NCI-H345 treated with DMSO at 0.1 percent for 48 hours (cell line): ENCODE measurements around the gene CD70.
"Not testable (repeated sequence)": the region's sequence is repeated elsewhere in the genome, so short reads cannot be mapped to it uniquely, and the experiment has no call there.

Source experiments
- DNase-seq: peaks from one replicate; lab custom pipeline; 2025; ENCODE audit not compliant: unreplicated experiment; lab: John Stamatoyannopoulos, UW

Gene CD70, protein sequence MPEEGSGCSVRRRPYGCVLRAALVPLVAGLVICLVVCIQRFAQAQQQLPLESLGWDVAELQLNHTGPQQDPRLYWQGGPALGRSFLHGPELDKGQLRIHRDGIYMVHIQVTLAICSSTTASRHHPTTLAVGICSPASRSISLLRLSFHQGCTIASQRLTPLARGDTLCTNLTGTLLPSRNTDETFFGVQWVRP

DNA sequence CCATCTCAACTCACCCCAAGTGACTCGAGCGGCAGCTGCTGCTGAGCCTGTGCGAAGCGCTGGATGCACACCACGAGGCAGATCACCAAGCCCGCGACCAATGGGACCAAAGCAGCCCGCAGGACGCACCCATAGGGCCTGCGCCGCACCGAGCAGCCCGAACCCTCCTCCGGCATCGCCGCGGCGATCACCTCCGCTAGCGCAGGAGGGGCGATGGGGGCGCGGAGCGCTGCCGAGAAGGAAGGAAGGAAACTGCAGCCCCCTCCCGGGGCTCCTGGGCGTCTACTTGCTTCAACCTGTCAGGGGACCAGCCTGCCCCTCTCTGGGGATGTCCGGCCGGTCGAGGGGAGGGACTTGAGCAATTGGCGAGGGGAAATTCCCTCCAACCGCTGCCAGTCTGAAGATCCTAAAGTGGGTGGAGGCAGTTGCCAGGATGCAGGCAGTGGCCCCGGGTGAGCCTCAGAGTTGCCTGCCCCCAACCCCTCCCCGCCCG is at the start of gene CD70:
CD70 (minus strand) TSS at position 324 of the 493 bp plus-strand sequence; CDS start at position 176, 148 bp downstream.
- DNase-seq: no peak

DNA sequence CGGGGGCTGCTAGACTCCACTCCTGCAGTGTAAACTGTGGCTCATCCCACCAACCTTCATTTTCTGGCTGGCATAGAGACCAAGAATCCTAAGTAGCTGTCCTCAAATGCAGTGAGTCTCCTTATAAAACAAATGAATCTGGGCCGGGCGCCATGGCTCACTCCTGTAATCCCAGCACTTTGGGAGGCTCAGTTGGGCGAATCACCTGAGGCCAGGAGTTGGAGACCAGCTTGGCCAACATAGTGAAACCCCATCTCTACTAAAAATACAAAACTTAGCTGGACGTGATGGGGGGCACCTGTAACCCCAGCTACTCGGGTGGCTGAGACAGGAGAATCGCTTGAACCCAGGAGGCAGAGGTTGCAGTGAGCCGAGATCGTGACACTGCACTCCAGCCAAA is 49.4 kb upstream of the CD70 start:
- DNase-seq: not testable (repeated sequence)

DNA sequence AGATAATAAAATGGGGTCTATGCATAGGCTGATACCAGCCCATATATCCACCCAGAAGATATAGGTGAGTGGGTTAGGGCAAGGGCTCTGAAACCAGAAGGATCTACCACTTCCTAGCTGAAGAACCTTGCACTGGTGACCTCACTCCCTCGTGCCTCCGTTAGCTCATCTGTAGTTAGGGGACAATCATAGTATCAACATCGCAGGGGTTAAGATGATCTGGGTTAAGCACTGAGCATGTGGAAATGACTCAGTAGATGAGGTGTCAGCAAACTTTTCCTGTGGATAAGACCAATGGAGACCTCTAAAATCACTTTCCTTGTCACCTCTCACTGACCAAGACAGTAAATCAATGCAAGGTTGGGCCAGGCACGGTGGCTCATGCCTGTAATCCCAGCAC is 48.5 kb upstream of the CD70 start:
- no peak for DNase-seq

DNA sequence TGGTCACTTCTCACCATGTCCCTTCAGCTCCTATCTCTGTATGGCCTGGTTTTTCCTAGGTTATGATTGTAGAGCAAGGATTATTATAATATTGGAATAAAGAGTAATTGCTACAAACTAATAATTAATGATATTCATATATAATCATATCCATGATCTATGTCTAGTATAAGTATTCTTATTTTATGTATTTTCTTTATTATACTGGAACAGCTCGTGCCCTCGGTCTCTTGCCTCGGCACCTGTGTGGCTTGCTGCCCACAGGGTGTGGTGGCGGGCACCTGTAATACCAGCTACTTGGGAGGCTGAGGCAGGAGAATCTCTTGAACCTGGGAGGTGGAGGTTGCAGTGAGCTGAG is 42.5 kb upstream of the CD70 start:
- not testable (repeated sequence) for DNase-seq

DNA sequence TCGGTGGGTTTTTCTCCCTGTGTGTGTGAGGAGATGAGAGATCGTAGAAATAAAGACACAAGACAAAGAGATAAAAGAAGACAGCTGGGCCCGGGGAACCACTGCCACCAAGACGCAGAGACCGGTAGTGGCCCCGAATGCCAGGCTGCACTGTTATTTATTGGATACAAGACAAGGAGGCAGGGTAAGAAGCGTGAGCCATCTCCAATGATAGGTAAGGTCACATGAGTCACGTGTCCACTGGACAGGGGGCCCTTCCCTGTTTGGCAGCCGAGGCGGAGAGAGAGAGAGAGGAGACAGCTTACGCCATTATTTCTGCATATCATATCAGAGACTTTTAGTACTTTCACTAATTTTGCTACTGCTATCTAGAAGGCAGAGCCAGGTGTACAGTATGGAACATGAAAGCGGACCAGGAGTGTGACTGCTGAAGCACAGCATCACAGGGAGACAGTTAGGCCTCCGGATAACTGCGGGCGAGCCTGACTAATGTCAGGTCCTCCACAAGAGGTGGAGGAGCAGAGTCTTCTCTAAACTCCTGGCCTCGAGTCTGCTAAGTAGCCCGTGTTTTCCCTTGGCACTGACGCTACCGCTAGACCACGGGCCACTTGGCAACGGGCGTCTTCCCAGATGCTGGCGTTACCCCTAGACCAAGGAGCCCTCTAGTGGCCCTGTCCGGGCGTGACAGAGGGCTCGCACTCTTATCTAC is 42.0 kb upstream of the CD70 start:
- not testable (repeated sequence) for DNase-seq

DNA sequence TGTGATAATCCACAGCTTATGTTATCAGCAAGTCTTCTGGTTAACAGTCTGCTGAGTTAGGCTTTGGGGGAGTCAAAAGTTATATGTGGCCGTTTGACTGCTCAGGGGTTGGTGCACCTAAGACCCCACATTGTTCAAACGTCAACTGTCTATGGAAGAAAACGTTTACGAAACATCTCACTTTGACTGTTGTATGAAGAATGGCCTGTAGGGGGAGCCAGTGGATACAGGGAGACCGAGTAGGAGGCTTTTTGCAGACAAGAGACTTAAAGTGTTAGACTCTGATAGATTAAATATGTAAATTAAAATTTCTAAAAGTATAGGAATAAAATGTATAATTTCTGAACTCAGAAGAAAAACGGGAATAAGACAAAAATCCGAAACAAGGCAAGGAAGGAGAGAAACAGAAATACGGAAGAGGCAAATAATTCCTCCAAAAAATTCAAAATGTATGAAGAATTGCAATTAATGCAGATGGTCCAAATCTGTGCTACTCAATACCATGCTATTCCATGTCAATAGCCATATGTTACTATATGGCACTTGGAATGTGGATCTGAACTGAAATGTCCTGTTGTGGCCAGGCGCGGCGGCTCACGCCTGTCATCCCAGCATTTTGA is 41.2 kb upstream of the CD70 start:
- peak; percentile 4 for DNase-seq

DNA sequence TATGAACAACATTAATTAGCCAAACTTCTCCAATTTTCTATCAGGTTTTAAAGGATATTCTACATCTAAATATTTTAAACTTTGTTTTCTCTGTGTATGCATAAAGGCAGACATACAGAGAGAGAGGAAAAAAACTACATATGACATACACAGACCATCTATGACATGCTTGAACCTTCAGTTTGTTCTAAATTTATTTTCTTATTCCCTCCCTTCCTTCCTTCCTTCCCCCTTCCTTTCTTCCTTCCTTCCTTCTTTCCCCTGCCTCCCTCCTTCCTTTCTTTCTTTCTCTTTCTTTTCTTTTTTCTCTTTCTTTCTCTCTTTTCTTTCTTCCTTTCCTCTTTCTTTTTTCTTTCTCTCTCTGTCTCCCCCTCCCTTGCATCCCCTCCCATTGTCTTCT is 35.8 kb upstream of the CD70 start:
- DNase-seq: no peak

DNA sequence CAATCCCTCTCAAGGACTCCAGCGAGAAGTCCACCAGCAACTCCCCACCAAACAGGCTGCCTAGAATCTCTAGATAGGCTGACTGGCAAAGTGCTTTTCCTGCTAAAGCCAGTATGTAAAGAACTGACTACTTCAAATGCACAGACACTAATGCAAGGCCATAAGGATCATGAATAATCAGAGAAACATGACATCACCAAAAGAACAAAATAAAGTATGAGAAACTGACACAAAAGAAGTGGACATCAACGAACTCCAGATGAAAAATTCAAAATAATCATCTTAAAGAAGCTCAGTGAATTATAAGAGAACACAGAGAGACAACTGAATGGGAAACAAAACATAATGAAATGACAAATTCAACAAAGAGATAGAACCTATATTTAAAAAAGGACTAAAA is 26.4 kb upstream of the CD70 start:
- DNase-seq: no peak

DNA sequence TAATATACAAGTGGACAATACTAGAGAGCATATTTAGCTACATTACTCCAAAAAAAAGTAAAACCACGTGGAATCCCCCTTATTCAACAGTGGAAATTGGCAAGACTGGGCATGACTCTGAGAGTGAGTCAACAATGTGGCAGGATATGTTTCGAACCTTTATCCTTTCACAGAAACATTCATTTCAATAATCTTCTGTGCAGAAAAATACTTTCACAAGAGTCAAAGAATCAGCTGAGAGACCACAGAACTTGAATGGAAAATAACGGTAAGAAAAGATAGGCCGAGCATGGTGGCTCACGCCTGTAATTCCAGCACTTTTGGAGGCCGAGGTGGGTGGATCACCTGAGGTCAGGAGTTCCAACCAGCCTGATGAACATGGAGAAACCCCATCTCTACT is 25.1 kb upstream of the CD70 start:
- DNase-seq: no peak

DNA sequence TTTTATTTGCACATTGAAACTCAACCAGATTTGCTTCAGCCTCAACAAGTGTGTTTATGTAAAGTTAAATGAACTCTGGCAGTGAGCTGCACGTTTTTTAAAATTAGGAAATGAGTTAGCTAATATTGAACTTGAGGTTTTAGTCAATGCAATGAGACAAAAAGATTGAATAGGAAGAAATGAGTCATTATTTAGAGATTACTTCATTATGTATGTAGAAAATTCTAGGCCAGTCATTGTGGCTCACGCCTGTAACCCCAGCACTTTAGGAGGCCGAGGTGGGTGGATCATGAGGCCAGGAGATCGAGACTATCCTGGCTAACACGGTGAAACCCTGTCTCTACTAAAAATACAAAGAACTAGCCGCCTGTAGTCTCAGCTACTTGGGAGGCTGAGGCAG is 22.8 kb upstream of the CD70 start:
- no peak for DNase-seq

DNA sequence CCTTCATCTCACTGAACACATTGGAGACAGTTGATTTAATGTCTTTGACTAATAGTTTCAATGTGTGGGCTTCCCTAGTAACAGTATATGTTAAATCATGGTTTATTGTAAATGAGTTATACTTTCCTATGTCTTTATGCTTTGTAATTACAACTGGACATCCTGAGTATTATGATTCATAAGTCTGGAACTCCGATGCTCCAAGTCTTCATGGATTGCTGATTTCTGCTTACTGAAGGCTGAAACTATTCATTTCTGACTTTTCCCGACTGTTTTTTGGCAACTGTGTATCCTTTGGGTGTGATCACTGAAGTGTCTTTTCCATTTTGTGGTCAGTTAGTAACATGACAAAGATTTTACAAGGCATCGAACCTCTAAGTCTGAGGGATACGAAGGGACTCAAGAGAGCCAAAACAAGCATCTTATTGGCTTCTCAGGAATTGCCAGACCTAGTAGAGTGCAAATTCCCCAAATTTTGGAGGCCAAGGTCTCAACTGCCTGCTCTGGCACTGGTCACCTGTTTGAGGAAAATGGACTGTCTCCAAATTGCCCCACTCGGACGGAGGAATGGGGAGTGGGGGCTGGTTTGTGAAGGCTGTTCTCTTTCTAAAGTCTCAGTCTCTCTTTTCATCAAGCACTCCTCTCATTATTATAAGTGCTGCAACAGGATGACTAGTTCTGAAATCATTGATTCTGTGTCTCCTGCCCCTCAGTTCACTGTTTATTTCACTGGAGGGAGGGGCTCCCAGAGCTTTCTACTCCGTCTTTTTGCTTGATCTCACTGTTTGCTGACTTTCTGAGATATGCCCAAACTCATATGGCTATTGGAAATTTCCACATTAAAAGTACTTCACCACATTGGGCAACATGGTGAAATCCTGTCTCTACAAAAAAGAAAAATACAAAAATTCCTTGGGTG is 20.2 kb upstream of the CD70 start:
- no peak for DNase-seq

DNA sequence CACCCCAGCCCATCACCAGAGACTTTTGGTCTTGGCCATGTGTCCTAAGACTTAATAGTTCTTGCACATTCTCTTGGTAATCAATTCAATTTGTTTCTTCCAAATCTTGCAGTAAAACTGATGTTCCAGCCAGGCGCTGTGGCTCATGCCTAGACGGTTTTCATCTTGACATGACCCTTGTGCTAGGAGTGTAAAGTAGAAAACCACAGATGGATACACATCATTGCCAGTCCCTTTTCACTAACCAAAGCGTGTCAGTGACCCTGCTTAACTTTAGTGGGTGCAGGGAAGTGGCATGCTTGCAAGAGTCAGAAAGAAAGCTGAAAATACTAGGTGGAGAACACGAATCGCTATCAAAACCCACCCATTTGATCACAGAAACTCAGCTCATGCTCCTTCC is 18.0 kb upstream of the CD70 start:
- no peak for DNase-seq

DNA sequence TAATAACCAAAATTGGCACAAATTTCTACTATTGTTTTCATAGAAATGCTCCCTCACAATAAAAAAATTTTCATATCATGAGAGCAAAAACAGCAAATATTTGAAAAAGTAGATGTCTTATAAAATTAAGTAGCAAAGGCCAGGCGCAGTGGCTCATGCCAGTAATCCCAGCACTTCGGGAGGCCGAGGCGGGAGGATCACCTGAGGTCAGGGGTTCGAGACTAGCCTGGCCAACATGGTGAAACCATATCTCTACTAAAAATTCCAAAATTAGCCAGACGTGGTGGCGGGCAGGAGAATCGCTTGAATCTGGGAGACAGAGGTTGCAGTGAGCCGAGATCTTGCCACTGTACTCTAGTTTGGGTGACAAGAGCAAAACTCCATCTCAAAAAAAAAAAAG is 17.2 kb upstream of the CD70 start:
- not testable (repeated sequence) for DNase-seq

DNA sequence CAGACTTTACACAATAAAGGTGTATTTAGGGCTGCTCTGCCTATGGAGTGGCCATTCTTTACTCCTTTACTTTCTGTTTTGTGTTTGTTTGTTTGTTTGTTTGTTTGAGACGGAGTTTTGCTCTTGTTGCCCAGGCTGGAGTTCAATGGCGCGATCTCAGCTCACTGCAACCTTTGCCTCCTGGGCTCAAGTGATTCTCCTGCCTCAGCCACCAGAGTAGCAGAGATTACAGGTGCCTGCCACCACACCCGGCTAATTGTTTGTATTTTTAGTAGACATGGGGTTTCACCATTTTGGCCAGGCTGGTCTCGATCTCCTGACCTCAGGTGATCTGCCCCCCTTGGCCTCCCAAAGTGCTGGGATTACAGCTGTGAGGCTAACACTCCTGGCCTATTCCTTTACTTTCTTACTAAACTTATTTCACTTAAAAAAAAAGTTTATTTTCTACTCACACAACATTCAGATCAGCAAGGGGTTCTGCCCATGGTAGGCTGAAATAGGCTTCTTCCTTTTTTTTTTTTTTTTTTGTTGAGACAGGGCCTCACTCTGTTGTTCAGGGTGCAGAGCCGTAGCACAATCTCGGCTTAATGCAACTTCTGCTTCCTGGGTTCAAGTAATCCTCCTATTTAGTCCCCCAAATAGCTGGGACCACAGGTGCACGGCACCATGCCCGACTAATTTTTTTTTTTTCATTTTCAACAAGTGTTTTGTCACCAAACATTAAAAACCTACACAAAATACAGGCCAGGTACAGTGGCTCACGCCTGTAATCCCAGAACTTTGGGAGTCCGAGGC is 15.5 kb upstream of the CD70 start:
- DNase-seq: not testable (repeated sequence)

DNA sequence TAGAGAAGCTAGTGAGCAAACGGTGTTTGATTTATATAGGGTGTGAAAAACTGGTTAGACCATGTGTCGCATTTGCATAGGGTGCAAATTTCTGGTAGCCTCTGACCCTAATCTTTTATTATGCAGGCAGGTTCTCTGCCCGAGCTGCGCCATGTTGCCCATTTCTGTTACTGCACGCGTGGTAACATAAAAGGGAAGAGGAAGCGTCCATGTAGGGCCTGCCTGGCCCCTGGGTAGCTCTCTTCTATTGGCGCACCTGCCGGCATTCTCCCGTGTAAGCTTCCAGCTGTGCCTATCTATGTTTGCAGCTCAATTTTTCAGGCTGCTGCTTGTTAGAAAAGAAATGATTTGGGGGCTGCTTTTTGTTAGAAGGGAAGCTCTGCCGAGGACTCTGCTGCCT is 14.0 kb upstream of the CD70 start:
- DNase-seq: no peak

DNA sequence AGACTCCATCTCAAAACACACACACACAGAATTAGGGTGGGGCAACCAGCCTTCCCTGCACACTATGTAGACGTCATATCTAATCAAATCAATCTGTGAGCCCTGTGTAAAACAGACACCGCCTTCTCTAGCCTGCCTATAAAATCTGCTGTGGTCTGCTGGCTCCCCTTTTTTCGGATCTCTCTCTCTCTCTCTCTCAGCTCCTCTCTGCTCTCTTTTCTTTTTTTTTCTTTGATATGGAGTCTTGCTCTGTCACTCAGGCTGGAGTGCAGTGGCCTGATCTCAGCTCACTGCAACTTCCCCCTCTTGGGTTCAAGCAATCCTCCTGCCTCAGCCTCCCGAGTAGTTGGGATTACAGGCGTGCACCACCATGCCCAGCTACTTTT is 11.8 kb upstream of the CD70 start:
- no peak for DNase-seq

DNA sequence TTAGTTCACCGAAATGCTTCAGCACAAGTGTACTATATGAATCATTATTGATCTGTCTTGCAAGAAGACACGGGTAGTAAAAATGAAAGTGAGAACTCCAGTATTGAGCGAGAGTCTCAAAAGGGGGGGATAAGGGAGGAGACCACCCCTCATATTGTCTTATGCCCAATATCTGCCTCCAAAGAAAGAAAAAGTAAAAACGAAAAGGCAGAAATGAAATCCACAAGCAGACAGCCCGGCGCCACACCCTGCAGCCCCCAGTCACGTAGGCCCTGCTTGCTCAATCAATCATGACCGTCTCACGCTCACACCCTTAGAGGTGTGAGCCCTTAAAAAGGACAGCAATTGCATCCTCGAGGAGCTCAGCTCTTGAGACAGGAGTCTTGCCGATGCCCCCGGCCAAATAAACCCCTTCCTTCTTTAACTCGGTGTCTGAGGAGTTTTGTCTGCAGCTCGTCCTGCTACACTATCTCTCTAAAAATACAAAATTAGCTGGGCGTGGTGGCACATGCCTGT is 10.6 kb upstream of the CD70 start:
- DNase-seq: not testable (repeated sequence)

DNA sequence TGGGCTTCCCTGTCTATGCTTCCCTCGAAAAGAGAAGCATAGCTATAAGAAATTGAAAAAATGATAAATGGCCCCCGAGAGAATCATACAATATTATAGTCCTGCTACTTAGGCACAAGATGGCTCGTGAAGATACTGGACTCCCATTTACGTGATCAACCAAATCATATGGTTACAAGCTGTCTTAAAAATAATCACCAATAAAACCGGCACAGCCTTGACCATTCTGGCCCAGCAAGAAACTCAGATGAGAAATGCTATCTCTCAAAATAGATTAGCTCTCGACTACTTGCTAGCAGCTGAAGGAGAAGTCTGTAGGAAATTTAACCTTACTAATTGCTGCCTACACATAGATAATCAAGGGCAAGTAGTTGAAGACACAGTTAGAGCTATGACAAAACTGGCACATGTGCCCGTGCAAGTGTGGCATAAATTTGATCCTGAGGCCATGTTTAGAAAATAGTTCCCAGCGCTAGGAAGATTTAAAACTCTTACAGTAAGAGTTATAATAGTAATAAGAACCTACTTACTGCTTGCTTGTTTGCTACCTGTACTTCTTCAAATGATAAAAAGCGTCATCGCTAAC is 10.1 kb upstream of the CD70 start:
- not testable (repeated sequence) for DNase-seq

DNA sequence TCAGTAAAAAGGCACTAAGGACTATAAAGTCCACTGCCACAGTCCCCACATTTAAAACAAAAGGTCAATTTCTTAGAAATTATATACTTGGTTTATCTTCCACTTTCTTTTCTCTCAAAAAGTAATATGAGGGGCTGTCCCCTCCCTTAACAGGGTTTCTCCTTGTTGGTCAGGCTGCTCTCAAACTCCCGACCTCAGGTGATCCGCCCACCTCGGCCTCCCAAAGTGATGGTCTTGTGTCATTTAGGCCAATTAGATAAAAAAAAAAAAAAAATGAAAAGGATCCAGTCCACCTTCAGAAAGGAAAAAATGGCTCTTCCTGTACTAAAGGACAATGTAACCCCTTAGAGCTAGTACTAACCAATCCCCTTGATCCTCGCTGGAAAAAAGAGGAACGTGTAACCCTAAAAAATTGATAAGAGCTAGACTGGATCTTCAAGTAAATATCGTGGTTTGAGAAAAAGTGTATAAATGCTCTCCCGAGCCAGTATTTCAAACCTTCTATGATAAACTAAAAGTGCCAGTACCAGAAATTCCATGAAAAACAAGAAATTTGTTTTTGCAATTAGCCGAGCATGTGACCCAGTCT is 9.0 kb upstream of the CD70 start:
- no peak for DNase-seq
